GM21381 (cell line): ENCODE data around the gene UNC93B1.
"Not testable (repeated sequence)": the region's sequence is repeated elsewhere in the genome, so short reads cannot be mapped to it uniquely, and the experiment has no call there.

Experiments used
- ATAC-seq: cut with Tn5 transposase; IDR thresholded peaks from one replicate; pipeline ENCODE4 v1.9.1; 2021; ENCODE audit warnings: mild to moderate bottlenecking, moderate library complexity; ENCODE audit not compliant: unreplicated experiment

UNC93B1 gene

GRCh38 chr11:67995579-67995978, 8.3 kb downstream of the UNC93B1 start:
- not testable (repeated sequence) for ATAC-seq

GRCh38 chr11:67995129-67995528, 8.8 kb downstream of the UNC93B1 start:
- not testable (repeated sequence) for ATAC-seq

- ATAC-seq: not testable (repeated sequence)
These were observed 9.5 kb downstream of the UNC93B1 start for GRCh38 chr11:67994387-67994786.

GRCh38 chr11:67993821-67994220, 10.1 kb downstream of the UNC93B1 start:
- not testable (repeated sequence) for ATAC-seq

GRCh38 chr11:67991347-67992121, 12.4 kb downstream of the UNC93B1 start:
- ATAC-seq: not testable (repeated sequence)

GRCh38 chr11:67990546-67991346, 13.2 kb downstream of the UNC93B1 start:
- ATAC-seq: not testable (repeated sequence)

- not testable (repeated sequence) for ATAC-seq
These were observed 18.6 kb downstream of the UNC93B1 start for GRCh38 chr11:67985302-67985701.

- no peak for ATAC-seq
These were observed 19.9 kb downstream of the UNC93B1 start for GRCh38 chr11:67983951-67984350.

- ATAC-seq: not testable (repeated sequence)
These were observed 21.5 kb downstream of the UNC93B1 start for GRCh38 chr11:67982255-67982857.

- not testable (repeated sequence) for ATAC-seq
These were observed 22.7 kb downstream of the UNC93B1 start for GRCh38 chr11:67981226-67981625.

- ATAC-seq: not testable (repeated sequence)
These were observed 25.0 kb downstream of the UNC93B1 start for GRCh38 chr11:67978766-67979418.

- not testable (repeated sequence) for ATAC-seq
These were observed 29.2 kb downstream of the UNC93B1 start for GRCh38 chr11:67974746-67975145.

GRCh38 chr11:67965830-67966348, 38.0 kb downstream of the UNC93B1 start:
- not testable (repeated sequence) for ATAC-seq

GRCh38 chr11:67964746-67965145, 39.2 kb downstream of the UNC93B1 start:
- ATAC-seq: not testable (repeated sequence)

GRCh38 chr11:67963879-67964278, 40.0 kb downstream of the UNC93B1 start:
- ATAC-seq: not testable (repeated sequence)

GRCh38 chr11:67963217-67963616, 40.7 kb downstream of the UNC93B1 start:
- not testable (repeated sequence) for ATAC-seq

- not testable (repeated sequence) for ATAC-seq
These were observed 47.7 kb downstream of the UNC93B1 start for GRCh38 chr11:67956236-67956635.

- not testable (repeated sequence) for ATAC-seq
These were observed 48.4 kb downstream of the UNC93B1 start for GRCh38 chr11:67955461-67956007.

- not testable (repeated sequence) for ATAC-seq
These were observed 48.9 kb downstream of the UNC93B1 start for GRCh38 chr11:67954971-67955370.

GRCh38 chr11:67954251-67954650, 49.6 kb downstream of the UNC93B1 start:
- not testable (repeated sequence) for ATAC-seq
